Adrenal gland (tissue), 12 donors: ENCODE results near the gene ARPC1B. TPM values are rescaled to one million over a fixed set of nuclear protein-coding genes. Genes with fewer than 3 reads are reported as not detected.
"Not testable (repeated sequence)": the region's sequence is repeated elsewhere in the genome, so short reads cannot be mapped to it uniquely, and the experiment has no call there.

Experiments
- DNase-seq, 7 donors: peaks; one replicate each; pipeline ENCODE4 v3.0.0-alpha.2; 2019 to 2020
- H3K27ac ChIP-seq, 5 donors: fragments of 200-600 bp; sonication (generic) in 4 of 5; 1 replicate in 3 of 5; 2 replicates in 2 of 5; pipeline versions ENCODE4 v1.5.1 to v1.8.0; 2016 to 2020; ENCODE audit warnings: mild to moderate bottlenecking in 1 of 5
- H3K27me3 ChIP-seq: fragments of 200-600 bp; 2 replicates; pipeline ENCODE4 v1.8.0; 2021
- H3K36me3 ChIP-seq, 2 donors: fragments of 200-600 bp; replicated peaks in 1 of 2; 1 replicate in 1 of 2; 2 replicates in 1 of 2; pipeline versions ENCODE4 v1.5.1 to v1.8.0; 2018 to 2022
- H3K4me1 ChIP-seq, 2 donors: fragments of 200-600 bp; replicated peaks in 1 of 2; 1 replicate in 1 of 2; 2 replicates in 1 of 2; pipeline versions ENCODE4 v1.5.1 to v1.8.0; 2018 to 2021
- H3K4me3 ChIP-seq, 4 donors: fragments of 200-600 bp; sonication (generic) in 3 of 4; one replicate each; pipeline ENCODE4 v1.5.1; 2016 to 2018
- H3K9me3 ChIP-seq, 3 donors: fragments of 200-600 bp; sonication (generic) in 1 of 3; replicated peaks in 1 of 3; 1 replicate in 2 of 3; 2 replicates in 1 of 3; pipeline versions ENCODE4 v1.5.1 to v1.8.0; 2016 to 2021
- CTCF ChIP-seq, 6 experiments: fragments of 450-650 bp in 4 of 6; fragments of 200-600 bp in 2 of 6; sonication (generic) in 1 of 6; IDR thresholded peaks; 1 replicate in 5 of 6; 2 replicates in 1 of 6; pipeline versions ENCODE4 v1.5.1 to v1.8.0; 2016 to 2021; ENCODE audit warnings: antibody characterized with exemption in 6 of 6, mild to moderate bottlenecking in 2 of 6, moderate library complexity in 1 of 6
- POLR2A ChIP-seq, 2 donors: fragments of 450-650 bp; IDR thresholded peaks; one replicate each; pipeline ENCODE4 v1.6.1; 2017; ENCODE audit warnings: antibody characterized with exemption in 2 of 2, mild to moderate bottlenecking in 2 of 2, moderate library complexity in 1 of 2
- WGBS, 4 donors: extraction: QIAGEN DNeasy Blood & Tissue Kit in 2 of 4; methylation state at CpG; one replicate each; pipeline versions ENCODE4 v1.1.5 to v1.1.7; 2013 to 2017; 5-methylcytosine and 5-hydroxymethylcytosine counted together
- intact Hi-C, 2 donors: fragments of 100-400 bp; cut with DNase I; formaldehyde crosslinking; loops; one replicate each; pipeline versions ENCODE4 v1.14.1 to v1.15.0; 2022 to 2023
- polyA plus RNA-seq, 3 donors: library from polyadenylated mRNA; stranded (reverse); fragments of 200-250 nt in 2 of 3; fragments of 350-450 nt in 1 of 3; fragmentation: Illumina TruSeq in 1 of 3; extraction: RNeasy Lipid Tissue Mini Kit (QIAGEN cat#74804) in 1 of 3; gene quantifications; one replicate each; pipeline ENCODE4 v1.2.3, GENCODE V29; 2013 to 2014
- total RNA-seq, 9 donors: library from RNA; depleted of rRNA in 4 of 9; stranded (reverse); fragments of >200 nt in 4 of 9; fragments of 120-200 nt in 1 of 9; fragmentation: NEBNext Ultra II Directional in 1 of 9; extraction: Animal tissue kit (Norgen Biotek cat#: 25700) in 1 of 9; gene quantifications; one replicate each; pipeline versions ENCODE4 v1.1.0 to v1.2.4, GENCODE V29; 2013 to 2023
- donor health status: healthy with polysubstance abuse.
- donor health status: Bipolar disorder and iron deficiency.
- donor health status: DM: yes; HTN: yes; CAD: no.
- donor health status: DM: no; HTN: no; CAD: no.
- donor health status: DM: no; HTN: no; CAD: no.
- donor health status: DM: yes; HTN: yes; CAD: no.

Gene ARPC1B
- total and polyA plus RNA-seq, 12 donors: 57.2 to 353 (median 94.3) TPM

DNA sequence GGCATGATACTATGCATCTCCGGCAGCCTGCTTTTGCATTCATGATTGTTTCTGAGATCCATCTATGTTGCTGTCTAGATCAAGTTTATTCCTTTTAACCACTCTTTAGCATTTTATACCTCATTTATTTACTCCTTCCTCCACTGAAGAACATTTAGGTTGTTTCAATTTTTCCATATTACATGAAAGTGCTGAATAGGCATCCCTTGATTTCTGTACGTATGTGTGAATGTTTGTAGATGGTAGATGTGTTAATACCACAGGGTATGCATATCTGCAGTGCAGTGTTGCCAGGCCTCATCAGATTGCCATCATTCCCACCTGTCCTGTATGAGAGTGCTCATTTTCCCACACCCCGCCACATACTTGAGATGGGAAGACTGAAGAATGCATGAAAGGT lies 34.9 kb upstream of the ARPC1B start:
- H3K27me3 ChIP-seq: no peaks in the 10 kb centered on the region
- WGBS, 4 donors: 91 to 97% (median 94%) methylated on average over 3 of the region's 3 CpGs

DNA sequence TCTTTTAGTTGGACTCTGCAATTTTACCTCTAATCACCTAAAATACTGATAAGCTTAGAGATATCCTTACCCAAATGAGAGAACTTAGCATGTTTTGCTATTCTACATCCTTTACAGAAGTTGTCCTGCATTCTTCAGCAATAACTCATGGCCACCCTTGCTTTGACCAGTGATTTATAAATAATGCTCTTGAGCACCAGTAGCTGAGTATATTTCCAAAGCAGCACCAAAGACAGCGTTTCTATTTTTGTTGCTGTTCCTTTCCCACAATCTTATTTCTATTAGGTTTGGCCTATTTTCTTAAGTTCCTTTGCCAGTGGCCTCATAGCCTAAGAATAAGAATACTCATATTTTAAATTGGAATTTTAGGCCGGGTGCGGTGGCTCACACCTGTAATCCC lies 33.9 kb upstream of the ARPC1B start:
- Histone ChIP-seq H3K27ac (no peak overlapping the region), H3K4me3 (no peak overlapping the region), H3K27me3 (no peaks in the 10 kb centered on the region), H3K36me3 (peaks cover 0 to 86% of the 10 kb centered on the region in 2 donors), H3K9me3 (no peaks in the 10 kb centered on the region), H3K4me1 (no peaks in the 10 kb centered on the region)
- intact Hi-C loops: no loop called here
- DNase-seq: no peak
- WGBS, 4 donors: 80 to 86% (median 81%) methylated on average over 3 of the region's 3 CpGs
- no peak for TF ChIP-seq CTCF (IDR thresholded peaks at IDR 0.05)
- no peak for TF ChIP-seq POLR2A (IDR thresholded peaks at IDR 0.05)

More for the DNA sequence above, 34.9 kb upstream of the ARPC1B start:
- Histone ChIP-seq H3K9me3 (no peaks in the 10 kb centered on the region), H3K4me1 (no peaks in the 10 kb centered on the region), H3K27ac (no peak overlapping the region), H3K36me3 (peaks cover 0 to 88% of the 10 kb centered on the region in 2 donors), H3K4me3 (no peak overlapping the region)
- intact Hi-C loops: no loop called here
- TF ChIP-seq POLR2A (IDR thresholded peaks at IDR 0.05) (no peak), CTCF (IDR thresholded peaks at IDR 0.05) (no peak)
- peak in 1 of 7 donors; percentile 7 for DNase-seq

DNA sequence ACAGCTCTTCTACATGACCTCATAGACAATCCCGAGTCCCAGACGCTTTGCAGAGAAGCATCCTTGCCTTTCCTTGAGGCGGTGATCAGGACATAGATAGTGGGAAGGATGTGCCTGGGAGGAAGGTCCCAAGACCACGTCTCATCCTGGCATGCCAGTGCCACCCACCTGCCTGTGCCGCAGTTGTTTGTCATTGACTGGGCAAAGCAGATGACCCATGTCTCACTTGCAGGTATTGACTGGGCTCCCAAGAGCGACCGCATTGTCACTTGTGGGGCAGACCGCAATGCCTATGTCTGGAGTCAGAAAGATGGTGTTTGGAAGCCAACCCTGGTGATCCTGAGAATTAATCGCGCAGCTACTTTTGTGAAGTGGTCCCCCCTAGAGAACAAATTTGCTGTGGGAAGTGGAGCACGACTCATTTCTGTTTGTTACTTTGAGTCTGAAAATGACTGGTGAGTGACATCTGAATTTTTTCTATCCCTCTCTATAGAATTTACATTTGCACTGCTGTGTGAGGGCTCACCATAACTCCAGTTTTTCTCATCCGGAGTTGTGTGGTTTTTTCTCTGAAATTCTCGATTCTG lies 30.4 kb upstream of the ARPC1B start:
- peak in 1 of 7 donors; percentile 46 for DNase-seq
- Histone ChIP-seq H3K36me3 (peaks cover 0 to 92% of the 10 kb centered on the region in 2 donors), H3K4me1 (no peaks in the 10 kb centered on the region), H3K9me3 (no peaks in the 10 kb centered on the region), H3K27me3 (no peaks in the 10 kb centered on the region), H3K27ac (no peak overlapping the region), H3K4me3 (no peak overlapping the region)
- TF ChIP-seq POLR2A (IDR thresholded peaks at IDR 0.05) (no peak), CTCF (IDR thresholded peaks at IDR 0.05) (no peak)
- 90 to 97% (median 96%) methylated on average over 13 of the region's 13 CpGs for WGBS, 4 donors
- intact Hi-C loops: no loop called here

GRCh38 chr7:99350641-99351040 lies 23.9 kb upstream of the ARPC1B start:
- H3K4me3 ChIP-seq, H3K27me3 ChIP-seq, intact Hi-C loops, H3K4me1 ChIP-seq, H3K27ac ChIP-seq, H3K9me3 ChIP-seq: not testable (repeated sequence)
- peak in 1 of 7 donors; percentile 6 for DNase-seq
- H3K36me3 ChIP-seq: peaks cover 0 to 94% of the 10 kb centered on the region in 2 donors
- WGBS, 4 donors: 90 to 100% (median 94%) methylated on average over 3 of the region's 3 CpGs

DNA sequence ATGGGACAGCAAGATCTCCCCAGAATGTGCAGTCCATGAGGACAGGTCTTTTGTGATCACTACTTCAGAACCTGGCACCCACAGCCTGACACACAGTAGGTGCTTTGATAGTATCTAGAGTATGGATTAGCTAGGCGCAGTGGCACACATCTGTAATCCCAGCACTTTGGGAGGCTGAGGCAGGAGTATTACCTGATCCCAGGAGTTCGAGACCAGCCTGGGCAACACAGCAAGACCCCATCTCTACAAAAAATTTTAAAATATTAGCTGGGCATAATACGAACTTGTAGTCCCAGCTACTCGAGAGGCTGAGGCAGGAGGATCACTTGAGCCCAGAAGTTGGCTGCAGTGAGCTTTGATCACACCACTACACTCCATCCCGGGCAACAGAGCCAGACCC lies 22.3 kb upstream of the ARPC1B start:
- peaks cover 0 to 93% of the 10 kb centered on the region in 2 donors for H3K36me3 ChIP-seq
- no peaks in the 10 kb centered on the region for H3K9me3 ChIP-seq
- intact Hi-C loops: no loop called here
- no peak overlapping the region for H3K27ac ChIP-seq
- no peak overlapping the region for H3K4me3 ChIP-seq
- 91 to 96% (median 95%) methylated on average over 5 of the region's 5 CpGs for WGBS, 4 donors
- TF ChIP-seq POLR2A (IDR thresholded peaks at IDR 0.05) (no peak), CTCF (IDR thresholded peaks at IDR 0.05) (no peak)
- peak in 1 of 7 donors; percentile 29 for DNase-seq
- no peaks in the 10 kb centered on the region for H3K27me3 ChIP-seq
- H3K4me1 ChIP-seq: no peaks in the 10 kb centered on the region
